CD4-positive, alpha-beta T cell (primary cell): ENCODE data around the gene CENPS. TPM values are rescaled to one million over a fixed set of nuclear protein-coding genes. Genes with fewer than 3 reads are reported as not detected.

Experiments
- ATAC-seq: fragments of 200-7000 bp; cut with Tn5 transposase; one replicate; pipeline ENCODE4 v1.10.0; 2022; ENCODE audit warnings: mild to moderate bottlenecking; ENCODE audit not compliant: poor library complexity
- CTCF ChIA-PET: fragments of 350-600 bp; sonication (Branson Sonifier 250); formaldehyde crosslinking; loops from one replicate; lab custom pipeline; 2021; ENCODE audit warnings: antibody characterized with exemption, inconsistent platforms; lab: Charles Lee
- POLR2A ChIA-PET: fragments of 350-600 bp; sonication (Branson Sonifier 250); formaldehyde crosslinking; loops from one replicate; lab custom pipeline; 2021; ENCODE audit warnings: antibody characterized with exemption, inconsistent platforms; lab: Charles Lee
- DNase-seq, 14 experiments: peaks; one replicate each; pipeline ENCODE4 v3.0.0-alpha.2; 2013 to 2020; ENCODE audit warnings: mixed read lengths in 2 of 14
- H3K27ac ChIP-seq, 2 donors: one replicate each; pipeline versions ENCODE4 v1.5.1 to v1.7.0; 2013; ENCODE audit warnings: low read length in 2 of 2, low read depth in 1 of 2, mild to moderate bottlenecking in 1 of 2
- H3K27me3 ChIP-seq, 2 experiments: 1 replicate in 1 of 2; 2 replicates in 1 of 2; pipeline versions ENCODE4 v1.6.1 to v1.7.0; 2013; ENCODE audit warnings: low read length in 2 of 2, control low read depth in 1 of 2, mild to moderate bottlenecking in 1 of 2, moderate library complexity in 1 of 2; ENCODE audit not compliant: insufficient read depth in 2 of 2, control insufficient read depth in 1 of 2
- H3K36me3 ChIP-seq: one replicate; pipeline ENCODE4 v1.6.1; 2013; ENCODE audit warnings: low read length, control low read depth; ENCODE audit not compliant: insufficient read depth
- H3K4me1 ChIP-seq: one replicate; pipeline ENCODE4 v1.6.1; 2013; ENCODE audit warnings: low read length, control low read depth; ENCODE audit not compliant: insufficient read depth
- H3K4me3 ChIP-seq: one replicate; pipeline ENCODE4 v1.5.1; 2013; ENCODE audit warnings: mild to moderate bottlenecking, low read length, moderate library complexity
- H3K9me3 ChIP-seq, 2 experiments: 1 replicate in 1 of 2; 2 replicates in 1 of 2; pipeline versions ENCODE4 v1.6.1 to v1.7.0; 2013; ENCODE audit warnings: low read length in 2 of 2, mild to moderate bottlenecking in 2 of 2, control low read depth in 1 of 2, moderate library complexity in 1 of 2; ENCODE audit not compliant: control insufficient read depth in 1 of 2, insufficient read depth in 1 of 2
- H3K27ac Mint-ChIP-seq: one replicate; pipeline ENCODE4 v1.8.0; 2020; ENCODE audit warnings: mixed read lengths
- H3K27me3 Mint-ChIP-seq: one replicate; pipeline ENCODE4 v1.8.0; 2021; ENCODE audit warnings: mixed read lengths
- H3K36me3 Mint-ChIP-seq: one replicate; pipeline ENCODE4 v1.8.0; 2021; ENCODE audit warnings: low read depth, mixed read lengths
- H3K4me1 Mint-ChIP-seq: one replicate; pipeline ENCODE4 v1.8.0; 2021; ENCODE audit warnings: low read depth, mixed read lengths
- H3K4me3 Mint-ChIP-seq: one replicate; pipeline ENCODE4 v1.8.0; 2020; ENCODE audit warnings: mild to moderate bottlenecking, mixed read lengths
- H3K9me3 Mint-ChIP-seq: one replicate; pipeline ENCODE4 v1.8.0; 2020; ENCODE audit warnings: mixed read lengths
- CTCF ChIP-seq: fragments of 200-600 bp; IDR thresholded peaks from one replicate; pipeline ENCODE4 v1.8.0; 2022; ENCODE audit warnings: antibody characterized with exemption, mild to moderate bottlenecking
- intact Hi-C, 2 experiments: fragments of 100-400 bp; cut with DNase I in 1 of 2; cut with micrococcal nuclease in 1 of 2; formaldehyde crosslinking; loops; one replicate each; pipeline versions ENCODE4 v1.15.1 to v1.9.0; 2023 to 2025; cut with DNase I, micrococcal nuclease
- total RNA-seq, 174 experiments: library from RNA in 2 of 174; stranded (reverse) in 2 of 174; gene quantifications; one replicate each; pipeline ENCODE4 v1.2.3 and lab custom pipeline; 2021 to 2026

CENPS gene
- total RNA-seq, 2 experiments from 2014 or later = 3.7 to 4.0 TPM

- Mint-ChIP-seq H3K27me3 (no peaks in the 10 kb centered on the region), H3K36me3 (peaks cover 19% of the 10 kb centered on the region), H3K4me1 (peaks cover 19% of the 10 kb centered on the region), H3K27ac (no peak overlapping the region), H3K9me3 (peaks cover 3% of the 10 kb centered on the region), H3K4me3 (no peak overlapping the region)
- no peak for DNase-seq
- ATAC-seq = no peak
- POLR2A ChIA-PET = no interaction called here
- H3K27me3 ChIP-seq = no peaks in the 10 kb centered on the region
- peaks cover 0 to 6% of the 10 kb centered on the region in 2 experiments for H3K9me3 ChIP-seq
- TF ChIP-seq CTCF = no peak
- CTCF ChIA-PET = interaction anchor here (0.9 to 2.6 kb wide), 2 partner anchors 10 to 55 kb away, joined by 3 to 16 read pairs; no protein-coding TSS in a partner anchor
- intact Hi-C loops = no loop called here
- no peak overlapping the region for H3K4me3 ChIP-seq
- H3K36me3 ChIP-seq = peaks cover 5% of the 10 kb centered on the region
- H3K4me1 ChIP-seq = no peaks in the 10 kb centered on the region
- no peak overlapping the region for H3K27ac ChIP-seq
Observed at GRCh38 chr1:10484521-10484920, 54.3 kb downstream of the CENPS start.

- ChIA-PET CTCF (interaction anchor here (1.2 kb wide), 1 partner anchor 18 kb away, joined by 3 read pairs; no protein-coding TSS in a partner anchor), POLR2A (no interaction called here)
- Histone ChIP-seq H3K27ac (no peak overlapping the region), H3K36me3 (peaks cover 13% of the 10 kb centered on the region), H3K4me1 (peaks cover 3% of the 10 kb centered on the region), H3K27me3 (no peaks in the 10 kb centered on the region), H3K9me3 (peaks cover 0 to 6% of the 10 kb centered on the region in 2 experiments), H3K4me3 (no peak overlapping the region)
- Mint-ChIP-seq H3K27ac (no peak overlapping the region), H3K36me3 (peaks cover 29% of the 10 kb centered on the region), H3K4me1 (peaks cover 25% of the 10 kb centered on the region), H3K9me3 (peaks cover 3% of the 10 kb centered on the region), H3K27me3 (no peaks in the 10 kb centered on the region), H3K4me3 (no peak overlapping the region)
- DNase-seq (no peak), ATAC-seq (no peak)
- intact Hi-C loops = loop anchor here in 1 of 2 experiments (10.0 kb wide), 1 partner anchor 1155 kb away; no protein-coding TSS in a partner anchor
- no peak for TF ChIP-seq CTCF
Observed at GRCh38 chr1:10489291-10490055, 59.2 kb downstream of the CENPS start.

- H3K27ac ChIP-seq = no peak overlapping the region
- TF ChIP-seq CTCF = no peak
- peaks cover 13% of the 10 kb centered on the region for H3K4me1 ChIP-seq
- ATAC-seq (no peak), DNase-seq (no peak)
- POLR2A ChIA-PET = no interaction called here
- H3K27me3 Mint-ChIP-seq = no peaks in the 10 kb centered on the region
- no peak overlapping the region for H3K4me3 ChIP-seq
- no peaks in the 10 kb centered on the region for H3K27me3 ChIP-seq
- H3K4me3 Mint-ChIP-seq = no peak overlapping the region
- peaks cover 0 to 6% of the 10 kb centered on the region in 2 experiments for H3K9me3 ChIP-seq
- H3K36me3 Mint-ChIP-seq = peaks cover 21% of the 10 kb centered on the region
- H3K9me3 Mint-ChIP-seq = no peaks in the 10 kb centered on the region
- H3K27ac Mint-ChIP-seq = no peak overlapping the region
- peaks cover 27% of the 10 kb centered on the region for H3K4me1 Mint-ChIP-seq
- H3K36me3 ChIP-seq = peaks cover 13% of the 10 kb centered on the region
- CTCF ChIA-PET = interaction anchor here (0.6 kb wide), 1 partner anchor 49 kb away, joined by 4 read pairs; no protein-coding TSS in a partner anchor
- intact Hi-C loops = loop anchor here in 1 of 2 experiments (10.0 kb wide), 1 partner anchor 1154 kb away; no protein-coding TSS in a partner anchor
Observed at GRCh38 chr1:10490286-10490970, 60.2 kb downstream of the CENPS start.

Other genes starting within 250 kb of the CENPS start
- 1 to 10 TPM; 7.9 to 9.7 TPM for gene KIF1B, start 219.9 kb upstream of the CENPS start, total RNA-seq
- 10 to 100 TPM; 16.7 to 17.4 TPM for gene PGD, start 31.4 kb upstream of the CENPS start, total RNA-seq
- under 1 TPM in 1 of 2 experiments, not detected in 1; 0.25 TPM for gene CORT, start 19.6 kb downstream of the CENPS start, total RNA-seq
- 1 to 10 TPM; 7.4 to 9.1 TPM for gene DFFA, start 42.1 kb downstream of the CENPS start, total RNA-seq
- gene PEX14, start 44.5 kb downstream of the CENPS start, total RNA-seq = 10 to 100 TPM; 13.3 to 14.8 TPM